Activated B cell treated with CpG ODN at 0.5 μM for 24 hours (primary cell): ENCODE measurements around the gene ZFYVE9. TPM values are rescaled to one million over a fixed set of nuclear protein-coding genes. Genes with fewer than 3 reads are reported as not detected.
A peak's percentile ranks its signal among the peaks of the same experiment; 100 is the strongest.
"Not testable (repeated sequence)": the region's sequence is repeated elsewhere in the genome, so short reads cannot be mapped to it uniquely, and the experiment has no call there.

Experiments
- ATAC-seq: fragments of 200-7000 bp; cut with Tn5 transposase; one replicate; pipeline ENCODE4 v1.10.0; 2021; ENCODE audit warnings: low read depth, mild to moderate bottlenecking, moderate library complexity
- CTCF ChIA-PET: fragments of 350-600 bp; sonication (Branson Sonifier 250); formaldehyde crosslinking; loops from one replicate; lab custom pipeline; 2021; ENCODE audit warnings: antibody characterized with exemption; lab: Charles Lee
- POLR2A ChIA-PET: fragments of 350-600 bp; sonication (Branson Sonifier 250); formaldehyde crosslinking; loops from one replicate; lab custom pipeline; 2021; ENCODE audit warnings: antibody characterized with exemption; lab: Charles Lee
- DNase-seq: peaks from one replicate; pipeline ENCODE4 v3.0.0; 2022
- H3K27ac Mint-ChIP-seq: one replicate; pipeline ENCODE4 v1.8.0; 2020; ENCODE audit warnings: mixed read lengths
- H3K27me3 Mint-ChIP-seq: one replicate; pipeline ENCODE4 v1.8.0; 2021; ENCODE audit warnings: mixed read lengths
- H3K36me3 Mint-ChIP-seq: one replicate; pipeline ENCODE4 v1.8.0; 2021; ENCODE audit warnings: low read depth, mixed read lengths
- H3K4me1 Mint-ChIP-seq: one replicate; pipeline ENCODE4 v1.8.0; 2021; ENCODE audit warnings: mixed read lengths
- H3K4me3 Mint-ChIP-seq: one replicate; pipeline ENCODE4 v1.8.0; 2020; ENCODE audit warnings: mild to moderate bottlenecking, mixed read lengths
- H3K9me3 Mint-ChIP-seq: one replicate; pipeline ENCODE4 v1.8.0; 2020; ENCODE audit warnings: mixed read lengths
- intact Hi-C: fragments of 100-400 bp; cut with micrococcal nuclease; formaldehyde crosslinking; loops from one replicate; pipeline ENCODE4 v1.15.1; 2024
- total RNA-seq: library from RNA; stranded (reverse); gene quantifications from 2 replicates; pipeline ENCODE4 v1.2.3, GENCODE V29; 2022
- TF ChIP-seq, protein P1 (sequence below): fragments of 200-600 bp; IDR thresholded peaks from one replicate; pipeline ENCODE4 v1.8.0; 2022; ENCODE audit warnings: antibody characterized with exemption, mild to moderate bottlenecking

ZFYVE9 gene
- total RNA-seq, 1 donor from 2014 or later, result 3.2 TPM

DNA sequence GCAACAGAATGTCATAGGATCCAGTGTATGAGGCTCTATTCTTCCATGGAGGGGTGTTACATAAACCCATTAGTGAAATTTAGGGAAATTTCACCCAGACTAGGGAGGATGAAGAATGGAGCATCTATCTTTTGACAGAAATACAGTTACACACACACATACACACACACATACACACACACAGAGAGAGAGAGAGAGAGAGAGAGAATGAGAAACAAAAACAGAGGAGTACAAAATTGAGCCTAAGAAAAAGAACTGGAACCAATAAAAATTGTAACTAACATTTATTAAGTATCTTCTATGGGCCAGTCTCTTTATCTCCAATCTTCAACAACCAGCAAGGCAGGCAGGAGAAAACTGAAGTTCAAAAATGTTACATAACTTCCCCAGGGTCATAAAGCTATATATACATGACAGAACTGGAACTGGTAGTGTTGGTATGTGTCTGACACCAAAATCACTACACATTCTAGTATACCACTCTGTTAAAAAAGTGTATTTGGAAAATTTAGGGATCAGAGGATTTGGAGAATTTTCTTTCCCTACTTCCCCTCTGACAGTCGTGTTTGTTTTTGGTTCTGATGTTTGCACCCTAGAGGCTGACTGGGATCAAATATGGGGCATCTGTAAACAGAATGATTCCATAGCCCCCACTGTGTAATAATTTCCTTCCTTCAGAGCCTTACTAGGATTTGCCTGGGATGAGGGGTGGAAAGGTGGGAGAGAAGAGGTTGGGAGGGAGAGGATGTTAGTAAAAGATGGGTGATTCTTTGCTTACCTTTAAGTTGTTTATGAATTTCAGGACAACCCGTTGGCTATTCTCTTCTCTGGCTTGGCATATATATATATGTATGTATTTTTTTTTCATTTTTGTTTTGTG lies 1.0 kb upstream of the ZFYVE9 start:
- H3K27ac Mint-ChIP-seq, result no peak overlapping the region

GRCh38 chr1:52142220-52143183 lies 613 bp downstream of the ZFYVE9 start:
- ATAC-seq, result peak; percentile 45
- POLR2A ChIA-PET, result no interaction called here
- H3K27me3 Mint-ChIP-seq, result peaks cover 18% of the 10 kb centered on the region

More for the DNA sequence above, 1.0 kb upstream of the ZFYVE9 start:
- H3K4me3 Mint-ChIP-seq, result peak overlapping the region; percentile 78
- ChIA-PET CTCF (interaction anchor here (0.6 kb wide), 1 partner anchor 12 kb away, joined by 3 read pairs; no protein-coding TSS in a partner anchor), POLR2A (interaction anchor here (0.6 to 0.7 kb wide), 2 partner anchors 84 to 501 kb away, joined by 3 to 8 read pairs; no protein-coding TSS in a partner anchor)
- TF ChIP-seq, protein P1, sequence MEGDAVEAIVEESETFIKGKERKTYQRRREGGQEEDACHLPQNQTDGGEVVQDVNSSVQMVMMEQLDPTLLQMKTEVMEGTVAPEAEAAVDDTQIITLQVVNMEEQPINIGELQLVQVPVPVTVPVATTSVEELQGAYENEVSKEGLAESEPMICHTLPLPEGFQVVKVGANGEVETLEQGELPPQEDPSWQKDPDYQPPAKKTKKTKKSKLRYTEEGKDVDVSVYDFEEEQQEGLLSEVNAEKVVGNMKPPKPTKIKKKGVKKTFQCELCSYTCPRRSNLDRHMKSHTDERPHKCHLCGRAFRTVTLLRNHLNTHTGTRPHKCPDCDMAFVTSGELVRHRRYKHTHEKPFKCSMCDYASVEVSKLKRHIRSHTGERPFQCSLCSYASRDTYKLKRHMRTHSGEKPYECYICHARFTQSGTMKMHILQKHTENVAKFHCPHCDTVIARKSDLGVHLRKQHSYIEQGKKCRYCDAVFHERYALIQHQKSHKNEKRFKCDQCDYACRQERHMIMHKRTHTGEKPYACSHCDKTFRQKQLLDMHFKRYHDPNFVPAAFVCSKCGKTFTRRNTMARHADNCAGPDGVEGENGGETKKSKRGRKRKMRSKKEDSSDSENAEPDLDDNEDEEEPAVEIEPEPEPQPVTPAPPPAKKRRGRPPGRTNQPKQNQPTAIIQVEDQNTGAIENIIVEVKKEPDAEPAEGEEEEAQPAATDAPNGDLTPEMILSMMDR, result no peak
- no peaks in the 10 kb centered on the region for H3K36me3 Mint-ChIP-seq
- intact Hi-C loops, result loop anchor here (1.0 to 10.0 kb wide), 6 partner anchors 85 to 546 kb away; partner anchors contain the start of genes BTF3L4, CC2D1B, ORC1 and PRPF38A
- no peak for DNase-seq
- H3K27me3 Mint-ChIP-seq, result peaks cover 18% of the 10 kb centered on the region
- peaks cover 28% of the 10 kb centered on the region for H3K4me1 Mint-ChIP-seq
- no peaks in the 10 kb centered on the region for H3K9me3 Mint-ChIP-seq
- no peak for ATAC-seq

GRCh38 chr1:52145137-52145536 lies 3.2 kb downstream of the ZFYVE9 start:
- no peak overlapping the region for H3K4me3 Mint-ChIP-seq
- H3K4me1 Mint-ChIP-seq, result peaks cover 20% of the 10 kb centered on the region
- intact Hi-C loops, result loop anchor here (10.0 kb wide), 1 partner anchor 340 kb away; no protein-coding TSS in a partner anchor
- no peak for DNase-seq
- ChIA-PET CTCF (no interaction called here), POLR2A (interaction anchor here (0.5 kb wide), 1 partner anchor 11 kb away, joined by 5 read pairs; no protein-coding TSS in a partner anchor)
- H3K36me3 Mint-ChIP-seq, result no peaks in the 10 kb centered on the region
- TF ChIP-seq, protein P1, result no peak
- ATAC-seq, result no peak
- no peak overlapping the region for H3K27ac Mint-ChIP-seq
- H3K27me3 Mint-ChIP-seq, result peaks cover 19% of the 10 kb centered on the region
- H3K9me3 Mint-ChIP-seq, result no peaks in the 10 kb centered on the region

More at GRCh38 chr1:52142220-52143183, 613 bp downstream of the ZFYVE9 start:
- Mint-ChIP-seq H3K9me3 (no peaks in the 10 kb centered on the region), H3K4me3 (peak overlapping the region; percentile 81), H3K36me3 (no peaks in the 10 kb centered on the region), H3K27ac (peak overlapping the region; percentile 9), H3K4me1 (peaks cover 28% of the 10 kb centered on the region)
- intact Hi-C loops, result loop anchor here (1.0 to 10.0 kb wide), 5 partner anchors 154 to 584 kb away; partner anchors contain the start of genes CC2D1B and ZYG11B
- no peak for DNase-seq
- TF ChIP-seq, protein P1, result no peak
- CTCF ChIA-PET, result interaction anchor here (1.4 kb wide), 1 partner anchor 151 kb away, joined by 3 read pairs; no protein-coding TSS in a partner anchor

GRCh38 chr1:52150445-52150844 lies 8.6 kb downstream of the ZFYVE9 start:
- DNase-seq, ATAC-seq: not testable (repeated sequence)

GRCh38 chr1:52150946-52151345 lies 9.1 kb downstream of the ZFYVE9 start:
- H3K9me3 Mint-ChIP-seq, result no peaks in the 10 kb centered on the region
- peaks cover 8% of the 10 kb centered on the region for H3K27me3 Mint-ChIP-seq
- DNase-seq, result no peak
- TF ChIP-seq, protein P1, result no peak
- H3K4me1 Mint-ChIP-seq, result no peaks in the 10 kb centered on the region
- POLR2A ChIA-PET, result no interaction called here
- no peak overlapping the region for H3K4me3 Mint-ChIP-seq
- intact Hi-C loops, result no loop called here
- ATAC-seq, result no peak
- CTCF ChIA-PET, result interaction anchor here (1.0 kb wide), 1 partner anchor 17 kb away, joined by 3 read pairs; no protein-coding TSS in a partner anchor
- H3K36me3 Mint-ChIP-seq, result no peaks in the 10 kb centered on the region
- H3K27ac Mint-ChIP-seq, result no peak overlapping the region

More at GRCh38 chr1:52150445-52150844, 8.6 kb downstream of the ZFYVE9 start:
- intact Hi-C loops, H3K9me3 Mint-ChIP-seq, H3K36me3 Mint-ChIP-seq, H3K27me3 Mint-ChIP-seq, H3K4me1 Mint-ChIP-seq, POLR2A ChIA-PET, H3K27ac Mint-ChIP-seq, H3K4me3 Mint-ChIP-seq: not testable (repeated sequence)
- CTCF ChIA-PET, result interaction anchor here (1.0 kb wide), 1 partner anchor 17 kb away, joined by 3 read pairs; no protein-coding TSS in a partner anchor
